Ascending aorta (tissue), 2 donors: ENCODE results near the gene ARL15. TPM values are rescaled to one million over a fixed set of nuclear protein-coding genes. Genes with fewer than 3 reads are reported as not detected.

Experiments
- DNase-seq, 2 donors: peaks; one replicate each; pipeline ENCODE4 v3.0.0-alpha.2; 2019; ENCODE audit warnings: low spot score in 2 of 2
- H3K27ac ChIP-seq, 2 donors: fragments of 200-600 bp; sonication (generic); one replicate each; pipeline ENCODE4 v1.5.1; 2016 to 2017; ENCODE audit warnings: mild to moderate bottlenecking in 1 of 2
- H3K27me3 ChIP-seq: fragments of 200-600 bp; sonication (generic); one replicate; pipeline ENCODE4 v1.5.1; 2017
- H3K36me3 ChIP-seq, 2 donors: fragments of 200-600 bp; sonication (generic); one replicate each; pipeline ENCODE4 v1.5.1; 2016
- H3K4me1 ChIP-seq, 2 donors: fragments of 200-600 bp; sonication (generic); one replicate each; pipeline ENCODE4 v1.5.1; 2016 to 2017; ENCODE audit warnings: mild to moderate bottlenecking in 1 of 2
- H3K4me3 ChIP-seq, 2 donors: fragments of 200-600 bp; sonication (generic); one replicate each; pipeline ENCODE4 v1.5.1; 2016 to 2017; ENCODE audit warnings: mild to moderate bottlenecking in 1 of 2
- H3K9me3 ChIP-seq, 2 donors: fragments of 200-600 bp; sonication (generic); one replicate each; pipeline ENCODE4 v1.5.1; 2016
- CTCF ChIP-seq, 3 experiments: fragments of 200-600 bp in 2 of 3; fragments of 450-650 bp in 1 of 3; sonication (generic) in 2 of 3; IDR thresholded peaks; one replicate each; pipeline ENCODE4 v1.5.1; 2016 to 2019; ENCODE audit warnings: antibody characterized with exemption in 3 of 3, mild to moderate bottlenecking in 1 of 3, moderate library complexity in 1 of 3
- intact Hi-C: fragments of 100-400 bp; cut with DNase I; formaldehyde crosslinking; loops from one replicate; pipeline ENCODE4 v1.15.1; 2023
- total RNA-seq: library from RNA; depleted of rRNA; stranded (reverse); fragments of >200 nt; gene quantifications from one replicate; pipeline ENCODE4 v1.1.0, GENCODE V29; 2016

The ARL15 gene
- total RNA-seq, 1 donor from 2014 or later = 12.5 TPM

- no peak for TF ChIP-seq CTCF (IDR thresholded peaks at IDR 0.05)
- intact Hi-C loops = no loop called here
- Histone ChIP-seq H3K4me1 (no peaks in the 10 kb centered on the region), H3K27ac (no peak overlapping the region), H3K27me3 (no peaks in the 10 kb centered on the region), H3K9me3 (no peaks in the 10 kb centered on the region), H3K36me3 (no peaks in the 10 kb centered on the region), H3K4me3 (no peak overlapping the region)
- no peak for DNase-seq
Observed at GRCh38 chr5:54263447-54263846, 46.9 kb downstream of the ARL15 start.

DNA sequence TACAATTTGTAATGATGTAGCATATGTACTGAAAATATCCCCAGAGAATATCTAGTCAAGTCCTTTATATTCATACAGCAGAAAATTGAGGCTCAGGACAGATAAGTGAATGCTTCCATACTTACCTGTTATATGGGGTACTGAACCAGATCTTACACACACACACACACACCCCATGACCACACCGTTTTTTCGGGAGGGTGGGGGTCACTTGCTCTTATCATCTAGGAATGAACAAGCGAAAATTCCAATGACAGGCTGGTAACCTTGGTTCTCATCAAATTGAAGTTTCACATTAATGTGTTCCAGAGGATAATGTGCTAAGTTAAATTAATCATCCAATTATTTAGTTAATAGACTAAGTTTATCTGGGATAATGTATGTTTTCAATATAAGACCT, 48.8 kb downstream of the ARL15 start:
- H3K27me3 ChIP-seq = no peaks in the 10 kb centered on the region
- no peak overlapping the region for H3K27ac ChIP-seq
- intact Hi-C loops = no loop called here
- no peaks in the 10 kb centered on the region for H3K36me3 ChIP-seq
- H3K9me3 ChIP-seq = no peaks in the 10 kb centered on the region
- H3K4me1 ChIP-seq = no peaks in the 10 kb centered on the region
- no peak for TF ChIP-seq CTCF (IDR thresholded peaks at IDR 0.05)
- H3K4me3 ChIP-seq = no peak overlapping the region
- no peak for DNase-seq

DNA sequence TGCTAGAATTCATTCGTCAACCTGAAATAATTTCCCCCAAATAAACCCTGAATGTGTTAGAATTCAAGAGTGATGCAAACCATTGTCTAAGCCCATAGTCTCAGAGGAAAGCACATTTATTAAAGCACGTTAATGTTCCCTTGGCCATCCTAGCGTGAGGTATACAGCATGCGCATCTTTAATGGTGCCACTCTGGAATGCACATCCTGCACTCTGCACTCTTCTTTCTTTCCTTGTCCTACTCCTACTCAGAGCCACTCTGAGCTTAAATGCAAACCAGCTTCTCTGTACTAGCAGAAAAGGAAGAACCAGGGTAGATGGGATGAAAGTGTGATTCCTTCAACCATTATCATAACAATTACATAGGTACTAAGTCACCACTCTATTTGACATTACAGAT, 50.4 kb downstream of the ARL15 start:
- Histone ChIP-seq H3K4me1 (peaks cover 0 to 4% of the 10 kb centered on the region in 2 donors), H3K36me3 (no peaks in the 10 kb centered on the region), H3K4me3 (no peak overlapping the region), H3K27me3 (no peaks in the 10 kb centered on the region), H3K27ac (no peak overlapping the region), H3K9me3 (no peaks in the 10 kb centered on the region)
- intact Hi-C loops = loop anchor here (5.0 kb wide), 1 partner anchor 232 kb away; no protein-coding TSS in a partner anchor
- DNase-seq = no peak
- TF ChIP-seq CTCF (IDR thresholded peaks at IDR 0.05) = no peak

DNA sequence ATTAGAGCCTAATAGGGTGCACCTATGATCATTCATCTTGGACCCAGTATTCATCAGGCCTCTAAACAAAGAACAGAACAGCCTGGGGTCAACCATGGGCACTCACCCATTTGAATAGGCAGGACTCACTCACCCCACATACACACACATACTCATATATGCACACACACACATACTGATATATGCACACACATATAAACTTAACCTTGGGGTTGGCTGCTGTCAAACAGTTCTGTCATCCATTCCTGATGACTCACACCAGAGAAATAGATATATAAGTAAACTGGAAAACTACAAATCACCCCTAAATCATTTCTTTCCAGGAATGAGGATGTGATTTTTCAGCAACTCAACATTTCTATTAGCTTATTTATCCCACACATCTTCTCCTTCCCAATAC, 51.3 kb downstream of the ARL15 start:
- TF ChIP-seq CTCF (IDR thresholded peaks at IDR 0.05) = no peak
- intact Hi-C loops = loop anchor here (5.0 kb wide), 1 partner anchor 233 kb away; no protein-coding TSS in a partner anchor
- H3K9me3 ChIP-seq = no peaks in the 10 kb centered on the region
- DNase-seq = no peak
- peaks cover 0 to 4% of the 10 kb centered on the region in 2 donors for H3K4me1 ChIP-seq
- no peak overlapping the region for H3K27ac ChIP-seq
- H3K4me3 ChIP-seq = no peak overlapping the region
- H3K36me3 ChIP-seq = no peaks in the 10 kb centered on the region
- no peaks in the 10 kb centered on the region for H3K27me3 ChIP-seq

GRCh38 chr5:54257366-54258118, 52.8 kb downstream of the ARL15 start:
- H3K27me3 ChIP-seq = no peaks in the 10 kb centered on the region
- peaks cover 0 to 4% of the 10 kb centered on the region in 2 donors for H3K4me1 ChIP-seq
- H3K4me3 ChIP-seq = no peak overlapping the region
- H3K27ac ChIP-seq = no peak overlapping the region
- H3K36me3 ChIP-seq = no peaks in the 10 kb centered on the region
- no peaks in the 10 kb centered on the region for H3K9me3 ChIP-seq
- no peak for DNase-seq
- intact Hi-C loops = loop anchor here (5.0 kb wide), 1 partner anchor 235 kb away; no protein-coding TSS in a partner anchor
- TF ChIP-seq CTCF (IDR thresholded peaks at IDR 0.05) = no peak
